ENCODE results near the gene CFAP97D1. TPM values are rescaled to one million over a fixed set of nuclear protein-coding genes. Genes with fewer than 3 reads are reported as not detected.

CFAP97D1 gene
- total and polyA plus RNA-seq, 2 experiments from 2014 or later, result not detected

DNA sequence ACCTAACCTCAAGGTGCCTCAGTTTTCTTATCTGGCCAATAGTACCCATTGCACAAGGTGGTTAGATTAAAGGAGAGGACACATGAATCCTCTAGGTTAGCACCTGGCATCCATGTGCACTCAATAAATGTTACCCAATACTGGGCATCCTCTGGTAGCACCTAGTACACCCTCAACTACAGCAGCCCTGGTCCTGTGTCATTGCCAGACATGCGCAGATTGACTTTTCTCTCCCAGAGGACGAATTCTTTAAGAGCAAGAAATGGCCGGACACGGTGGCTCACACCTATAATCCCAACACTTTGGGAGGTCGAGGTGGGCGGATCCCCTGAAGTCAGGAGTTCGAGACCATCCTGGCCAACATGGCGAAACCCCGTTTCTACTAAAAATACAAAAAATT lies 8.8 kb upstream of the CFAP97D1 start:
- Histone ChIP-seq H3K36me3 (peaks cover 20% of the 10 kb centered on the region), H3K4me1 (ENCODE audit: low read depth) (peaks cover 4% of the 10 kb centered on the region), H3K27ac (no peak overlapping the region), H3K27me3 (no peaks in the 10 kb centered on the region), H3K9me3 (ENCODE audit: low read depth) (no peaks in the 10 kb centered on the region), H3K4me3 (no peak overlapping the region)
- no peak for DNase-seq (ENCODE audit: low read depth in 1 of 2, low spot score in 1 of 2)
- TF ChIP-seq, protein P1, sequence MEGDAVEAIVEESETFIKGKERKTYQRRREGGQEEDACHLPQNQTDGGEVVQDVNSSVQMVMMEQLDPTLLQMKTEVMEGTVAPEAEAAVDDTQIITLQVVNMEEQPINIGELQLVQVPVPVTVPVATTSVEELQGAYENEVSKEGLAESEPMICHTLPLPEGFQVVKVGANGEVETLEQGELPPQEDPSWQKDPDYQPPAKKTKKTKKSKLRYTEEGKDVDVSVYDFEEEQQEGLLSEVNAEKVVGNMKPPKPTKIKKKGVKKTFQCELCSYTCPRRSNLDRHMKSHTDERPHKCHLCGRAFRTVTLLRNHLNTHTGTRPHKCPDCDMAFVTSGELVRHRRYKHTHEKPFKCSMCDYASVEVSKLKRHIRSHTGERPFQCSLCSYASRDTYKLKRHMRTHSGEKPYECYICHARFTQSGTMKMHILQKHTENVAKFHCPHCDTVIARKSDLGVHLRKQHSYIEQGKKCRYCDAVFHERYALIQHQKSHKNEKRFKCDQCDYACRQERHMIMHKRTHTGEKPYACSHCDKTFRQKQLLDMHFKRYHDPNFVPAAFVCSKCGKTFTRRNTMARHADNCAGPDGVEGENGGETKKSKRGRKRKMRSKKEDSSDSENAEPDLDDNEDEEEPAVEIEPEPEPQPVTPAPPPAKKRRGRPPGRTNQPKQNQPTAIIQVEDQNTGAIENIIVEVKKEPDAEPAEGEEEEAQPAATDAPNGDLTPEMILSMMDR (IDR thresholded peaks at IDR 0.05; ENCODE audit: low read depth, low read length), result no peak

DNA sequence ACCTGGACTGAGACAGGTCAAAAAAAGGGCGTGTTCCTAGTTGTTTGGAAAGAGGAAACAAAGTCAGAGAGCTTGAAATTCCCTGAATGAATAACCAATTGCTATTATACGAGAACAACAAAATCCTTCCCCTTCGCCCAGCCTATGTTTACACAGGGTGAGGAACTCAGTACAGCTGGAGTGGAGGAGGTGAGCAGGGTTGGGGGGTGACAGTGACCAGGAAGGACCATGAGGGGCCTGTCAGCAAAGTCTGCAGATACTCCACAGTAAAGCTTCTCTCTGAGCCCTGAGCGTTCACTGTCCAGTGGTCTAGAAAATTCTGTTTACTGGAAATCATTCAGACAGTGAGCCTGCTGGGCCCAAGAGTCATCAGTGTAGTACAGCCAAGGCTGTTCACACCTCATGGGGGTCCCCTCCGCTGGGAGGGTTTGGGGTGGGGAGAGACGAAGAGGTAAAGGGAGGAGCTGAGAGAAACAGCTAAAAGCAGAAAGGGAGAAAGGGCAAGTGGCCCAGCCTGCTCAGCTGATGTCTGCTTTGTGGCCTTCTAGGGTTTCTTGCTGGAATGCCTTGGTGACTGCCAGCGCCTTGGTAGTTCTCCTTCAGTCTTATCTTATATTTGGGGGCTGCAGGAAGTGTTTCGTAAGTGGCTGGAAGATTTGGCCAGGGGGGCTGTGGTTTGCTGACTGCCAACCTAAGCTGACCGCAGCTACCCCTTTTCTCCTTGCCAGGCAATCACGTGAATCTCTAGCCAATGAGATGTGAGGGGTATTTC lies 7.2 kb upstream of the CFAP97D1 start:
- H3K4me3 ChIP-seq, result no peak overlapping the region
- peaks cover 20% of the 10 kb centered on the region for H3K36me3 ChIP-seq
- TF ChIP-seq, protein P1 (IDR thresholded peaks at IDR 0.05; ENCODE audit: low read depth, low read length), result no peak
- H3K27ac ChIP-seq, result no peak overlapping the region
- no peaks in the 10 kb centered on the region for H3K27me3 ChIP-seq
- H3K9me3 ChIP-seq (ENCODE audit: low read depth), result no peaks in the 10 kb centered on the region
- H3K4me1 ChIP-seq (ENCODE audit: low read depth), result peaks cover 14% of the 10 kb centered on the region
- peak in 1 of 2 donors; percentile 90 for DNase-seq (ENCODE audit: low read depth in 1 of 2, low spot score in 1 of 2)

DNA sequence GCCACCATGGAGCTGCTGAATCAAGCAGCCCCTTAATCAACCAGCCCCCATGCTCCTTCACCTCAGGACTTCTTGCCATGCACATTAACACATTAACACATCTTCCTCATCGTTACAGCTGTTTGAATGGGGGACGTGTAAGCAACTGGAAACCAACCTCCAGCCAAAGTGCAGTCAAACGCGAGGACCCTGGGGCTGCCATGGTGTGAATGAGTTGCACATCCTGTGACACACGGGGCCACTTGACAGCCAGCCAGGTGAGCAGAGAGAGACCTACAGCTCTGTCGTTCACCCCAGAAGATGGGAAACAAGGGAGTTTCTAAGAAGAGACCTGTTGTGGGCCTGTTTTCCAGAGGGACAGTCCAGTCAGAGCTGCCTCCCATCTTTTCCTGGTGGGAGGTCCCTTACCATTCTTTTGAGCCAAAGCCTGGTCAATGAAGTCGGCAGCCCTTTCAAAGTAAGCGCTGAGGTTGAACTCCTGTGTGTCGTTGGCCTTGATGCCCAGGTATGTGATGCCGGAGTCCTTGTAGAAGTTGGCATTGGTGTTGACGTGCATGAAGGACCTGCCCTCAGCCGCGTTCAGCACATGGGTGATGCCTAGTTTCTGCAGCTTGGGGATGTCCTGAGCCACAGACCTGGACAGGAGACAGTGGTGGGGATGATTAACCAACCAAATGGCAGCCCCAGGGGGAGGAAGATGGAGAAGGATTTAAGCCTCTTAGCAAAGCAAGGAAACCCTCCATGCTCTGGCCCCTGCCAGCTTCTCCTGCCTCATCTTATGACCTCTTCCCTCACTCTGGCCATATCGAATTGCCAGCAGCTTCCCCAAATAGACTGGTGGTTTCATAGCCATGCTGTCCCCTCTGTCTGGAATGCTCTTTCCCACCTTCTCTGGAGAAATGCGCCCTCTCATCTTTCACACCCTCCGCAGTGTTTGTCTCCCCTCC lies 5.7 kb upstream of the CFAP97D1 start:
- TF ChIP-seq, protein P1 (IDR thresholded peaks at IDR 0.05; ENCODE audit: low read depth, low read length), result no peak
- Histone ChIP-seq H3K9me3 (ENCODE audit: low read depth) (no peaks in the 10 kb centered on the region), H3K4me3 (no peak overlapping the region), H3K36me3 (peaks cover 16% of the 10 kb centered on the region), H3K27me3 (no peaks in the 10 kb centered on the region), H3K4me1 (ENCODE audit: low read depth) (peaks cover 14% of the 10 kb centered on the region), H3K27ac (no peak overlapping the region)
- DNase-seq (ENCODE audit: low read depth in 1 of 2, low spot score in 1 of 2), result no peak

DNA sequence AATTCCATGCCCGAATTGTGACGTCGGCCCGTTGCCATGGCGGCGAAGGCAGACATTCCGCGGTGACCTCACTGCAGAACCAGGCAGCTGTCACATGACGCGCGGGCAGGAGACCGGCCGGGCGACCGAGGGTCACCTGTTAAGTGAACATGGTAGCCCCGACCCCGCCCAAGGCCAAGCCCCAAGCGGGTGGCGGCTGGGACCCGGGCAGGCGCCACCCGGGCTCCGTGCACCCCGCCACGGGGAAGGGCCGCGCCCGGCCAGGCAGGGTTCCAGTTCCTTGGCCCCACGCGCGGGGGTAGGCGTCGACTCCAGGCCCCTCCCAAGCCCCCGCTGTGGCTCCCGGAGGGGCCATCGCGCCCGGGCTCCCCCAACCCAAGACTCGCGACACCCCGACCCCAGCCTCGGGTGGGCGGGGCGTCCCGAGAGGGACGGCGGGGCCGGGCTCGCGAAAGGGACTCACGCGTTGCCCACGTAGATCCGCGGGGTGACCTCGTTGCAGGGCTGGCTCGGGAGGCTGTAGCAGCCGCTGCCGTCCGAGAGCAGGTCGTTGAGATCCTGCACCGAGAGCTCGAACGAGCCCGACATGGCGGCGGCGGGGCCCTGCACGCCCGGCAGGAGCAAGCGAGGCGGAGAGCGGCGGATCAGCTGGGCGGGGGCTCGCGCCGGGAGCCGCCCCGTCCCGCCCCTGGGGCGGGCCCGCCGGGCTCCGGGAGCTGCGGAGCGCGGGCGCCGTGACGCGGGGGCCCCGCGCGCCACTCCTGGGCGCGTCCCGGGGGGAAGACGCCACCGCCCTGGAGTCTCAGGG lies 1.7 kb upstream of the CFAP97D1 start, which contains the start of gene DUSP3:
TSS of gene DUSP3 (minus strand) at position 641 of the 808 bp plus-strand sequence. CDS start at position 588, 53 bp downstream.
- Histone ChIP-seq H3K27me3 (peaks cover 12% of the 10 kb centered on the region), H3K4me1 (ENCODE audit: low read depth) (peaks cover 14% of the 10 kb centered on the region), H3K9me3 (ENCODE audit: low read depth) (no peaks in the 10 kb centered on the region), H3K36me3 (peaks cover 2% of the 10 kb centered on the region), H3K27ac (peak within 1 kb of the TSS; percentile 99), H3K4me3 (peak within 1 kb of the TSS; percentile 87)
- TF ChIP-seq, protein P1 (IDR thresholded peaks at IDR 0.05; ENCODE audit: low read depth, low read length), result no peak
- DNase-seq (ENCODE audit: low read depth in 1 of 2, low spot score in 1 of 2), result peak; percentile 93 to 95
